Placental pericyte (primary cell): ENCODE results near the gene METRNL. TPM values are rescaled to one million over a fixed set of nuclear protein-coding genes. Genes with fewer than 3 reads are reported as not detected.

Experiments
- total RNA-seq: library from RNA; depleted of rRNA; stranded (reverse); fragments of >200 nt; gene quantifications from 2 replicates; pipeline ENCODE4 v1.2.3, GENCODE V29; 2012

METRNL gene
- total RNA-seq: 64.3 and 237 TPM in 2 replicates

GRCh38 chr17:83079352-83079747 is at the start of gene METRNL:
TSS of gene METRNL (plus strand) at chr17:83079609. CDS start at chr17:83079816, 207 bp downstream.

Other genes starting within 250 kb of the METRNL start
- gene ZNF750, start 239.6 kb upstream of the METRNL start, total RNA-seq: not detected in 2 replicates